HCT116 (cell line): ENCODE measurements around the gene AKAP13. TPM values are rescaled to one million over a fixed set of nuclear protein-coding genes. Genes with fewer than 3 reads are reported as not detected.

Experiments
- ATAC-seq: fragments of 200-7000 bp; cut with Tn5 transposase; 2 replicates; pipeline ENCODE4 v1.9.1; 2020; ENCODE audit warnings: mild to moderate bottlenecking, moderate library complexity
- BruUV-seq: library from RNA; stranded (reverse); fragments of 400-500 nt; replicated peaks from 2 replicates; lab custom pipeline; 2021; lab: Mats Ljungman, UMichigan
- CTCF ChIA-PET: fragments of 300-600 bp; sonication (Branson Sonifier 250); formaldehyde crosslinking; loops from one replicate; lab custom pipeline; 2021; ENCODE audit warnings: antibody characterized with exemption; lab: Charles Lee
- POLR2A ChIA-PET: fragments of 300-600, 350-600 bp; sonication (Branson Sonifier 250); formaldehyde crosslinking; loops from one replicate; lab custom pipeline; 2021; ENCODE audit warnings: antibody characterized with exemption; lab: Charles Lee
- RAD21 ChIA-PET, 2 experiments: fragments of 300-600 bp; sonication (Branson Sonifier 250); formaldehyde crosslinking; loops; one replicate each; lab custom pipeline; 2023; ENCODE audit warnings: low total read pairs in 2 of 2; ENCODE audit not compliant: uncharacterized antibody in 2 of 2, unreplicated experiment in 2 of 2, low non-redundant PET in 1 of 2; lab: Charles Lee
- DNase-seq: peaks from one replicate; pipeline ENCODE4 v3.0.0-alpha.2; 2010; ENCODE audit warnings: low read depth, low spot score
- H2AFZ ChIP-seq: fragments of 200-600 bp; shearing (Covaris generic), sonication (generic); 2 replicates; pipeline ENCODE4 v1.6.1; 2017; ENCODE audit warnings: low read depth, mixed run types, mixed read lengths, antibody characterized with exemption, low read length; ENCODE audit not compliant: poor library complexity, severe bottlenecking
- H3K27ac ChIP-seq: 2 replicates; pipeline ENCODE4 v1.5.1; 2012; ENCODE audit warnings: low read depth, low read length
- H3K27me3 ChIP-seq: fragments of 200-600 bp; sonication (generic); 2 replicates; pipeline ENCODE4 v1.6.1; 2016; ENCODE audit warnings: mixed run types, low read length, mixed read lengths; ENCODE audit not compliant: insufficient read depth
- H3K36me3 ChIP-seq, 2 experiments: fragments of 200-500 bp in 1 of 2; fragments of 200-600 bp in 1 of 2; sonication (Bioruptor generic) in 1 of 2; sonication (generic) in 1 of 2; 2 replicates each; pipeline versions ENCODE4 v1.5.1 to v1.6.1; 2014 to 2016; ENCODE audit warnings: low read length in 2 of 2, inconsistent platforms in 1 of 2, mixed read lengths in 1 of 2, mixed run types in 1 of 2; ENCODE audit not compliant: insufficient read depth in 2 of 2, control insufficient read depth in 1 of 2
- H3K4me1 ChIP-seq, 2 experiments: fragments of 200-600 bp in 1 of 2; sonication (generic) in 1 of 2; 2 replicates each; pipeline versions ENCODE4 v1.5.1 to v1.6.1; 2012 to 2017; ENCODE audit warnings: low read length in 2 of 2, inconsistent platforms in 1 of 2, mild to moderate bottlenecking in 1 of 2, mixed read lengths in 1 of 2, mixed run types in 1 of 2, moderate library complexity in 1 of 2; ENCODE audit not compliant: insufficient read depth in 2 of 2, control insufficient read depth in 1 of 2
- H3K4me2 ChIP-seq: fragments of 200-600 bp; sonication (generic); 2 replicates; pipeline ENCODE4 v1.6.1; 2017; ENCODE audit warnings: mixed run types, low read length, mixed read lengths
- H3K4me3 ChIP-seq, 2 experiments: fragments of 200-600 bp in 1 of 2; sonication (generic) in 1 of 2; replicated peaks in 1 of 2; 2 replicates each; pipeline ENCODE4 v1.5.1; 2011 to 2016; ENCODE audit warnings: low read length in 2 of 2, control low read depth in 1 of 2, low read depth in 1 of 2, mild to moderate bottlenecking in 1 of 2, mixed read lengths in 1 of 2, mixed run types in 1 of 2
- H3K79me2 ChIP-seq: fragments of 200-600 bp; sonication (generic); 2 replicates; pipeline ENCODE4 v1.6.1; 2017; ENCODE audit warnings: mild to moderate bottlenecking, mixed run types, low read length, moderate library complexity, mixed read lengths; ENCODE audit not compliant: insufficient read depth
- H3K9ac ChIP-seq: fragments of 200-600 bp; sonication (generic); 2 replicates; pipeline ENCODE4 v1.6.1; 2016; ENCODE audit warnings: low read length, mixed read lengths
- H3K9me2 ChIP-seq: fragments of 200-600 bp; sonication (generic), shearing (Covaris generic); 2 replicates; pipeline ENCODE4 v1.6.1; 2017; ENCODE audit warnings: mixed run types, mild to moderate bottlenecking, moderate library complexity; ENCODE audit not compliant: insufficient read depth
- H3K9me3 ChIP-seq, 2 experiments: fragments of 200-500 bp in 1 of 2; fragments of 200-600 bp in 1 of 2; sonication (Bioruptor generic) in 1 of 2; sonication (generic) in 1 of 2; 2 replicates each; pipeline ENCODE4 v1.6.1; 2014 to 2017; ENCODE audit warnings: low read length in 2 of 2, mixed read lengths in 2 of 2, inconsistent platforms in 1 of 2, low read depth in 1 of 2, mild to moderate bottlenecking in 1 of 2, mixed run types in 1 of 2, moderate library complexity in 1 of 2; ENCODE audit not compliant: control insufficient read depth in 1 of 2, insufficient read depth in 1 of 2
- H4K20me1 ChIP-seq: fragments of 200-600 bp; sonication (generic), shearing (Covaris generic); 2 replicates; pipeline ENCODE4 v1.6.1; 2017; ENCODE audit warnings: mixed run types, mild to moderate bottlenecking, moderate library complexity; ENCODE audit not compliant: insufficient read depth
- CBX3 ChIP-seq: IDR thresholded peaks from 2 replicates; pipeline ENCODE4 v1.6.1; 2012; ENCODE audit warnings: low read depth
- ELF1 ChIP-seq: IDR thresholded peaks from 2 replicates; pipeline ENCODE4 v1.6.1; 2012; ENCODE audit warnings: low read depth, borderline replicate concordance
- EZH2 ChIP-seq: fragments of 200-600 bp; sonication (generic); IDR thresholded peaks from 2 replicates; pipeline ENCODE4 v1.6.1; 2017; ENCODE audit warnings: antibody characterized with exemption, mixed run types
- YY1 ChIP-seq: IDR thresholded peaks from 2 replicates; pipeline ENCODE4 v1.6.1; 2011; ENCODE audit warnings: low read length, low read depth, moderate library complexity, mild to moderate bottlenecking; ENCODE audit not compliant: insufficient replicate concordance; ENCODE audit errors: extremely low read depth
- ZFX ChIP-seq: fragments of 450-650 bp; IDR thresholded peaks from 2 replicates; pipeline ENCODE4 v1.6.1; 2017
- intact Hi-C: fragments of 100-400 bp; cut with micrococcal nuclease; formaldehyde crosslinking; loops from 2 replicates; pipeline ENCODE4 v1.10.0; 2022
- total RNA-seq: library from RNA; stranded (reverse); gene quantifications from one replicate; pipeline ENCODE4 v1.2.1, GENCODE V29; 2021; ENCODE audit not compliant: unreplicated experiment

Gene AKAP13
- total RNA-seq, 1 experiment from 2014 or later: 43.1 TPM

DNA sequence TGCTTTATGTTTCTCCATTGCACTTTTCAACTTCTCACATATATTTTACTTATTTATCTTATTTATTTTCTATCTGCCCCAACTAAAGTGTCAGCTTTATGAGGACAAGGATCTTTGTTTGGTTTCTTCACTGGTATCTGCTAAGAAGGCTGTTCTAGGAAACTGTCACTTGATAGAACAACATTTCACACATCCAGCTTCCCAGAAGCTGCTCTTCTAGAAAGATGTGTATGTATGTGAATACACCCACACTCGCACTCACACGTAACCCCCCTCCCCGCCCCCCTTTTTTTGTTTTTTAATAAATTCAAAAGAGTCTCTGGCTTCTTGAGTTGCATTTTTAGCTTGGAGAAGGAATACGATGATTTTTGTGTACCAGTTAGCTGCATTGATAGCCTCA, 143.1 kb downstream of the AKAP13 start:
- peaks cover 7% of the 10 kb centered on the region; the same call in 1 of the 2 replicates for H3K79me2 ChIP-seq
- H3K27me3 ChIP-seq: no peaks in the 10 kb centered on the region
- no peaks in the 10 kb centered on the region for H3K4me1 ChIP-seq
- BruUV-seq: no TSS peak
- no peak overlapping the region for H3K4me2 ChIP-seq
- H3K9me2 ChIP-seq: no peaks in the 10 kb centered on the region
- TF ChIP-seq ELF1 (no peak), EZH2 (no peak), CBX3 (no peak)
- ChIA-PET POLR2A (interaction anchor here (0.8 kb wide), 1 partner anchor 110 kb away, joined by 4 read pairs; no protein-coding TSS in a partner anchor), CTCF (no interaction called here), RAD21 (no interaction called here)
- intact Hi-C loops: no loop called here
- no peak overlapping the region for H3K4me3 ChIP-seq
- DNase-seq (no peak), ATAC-seq (no peak)
- H3K9ac ChIP-seq: no peak overlapping the region
- no peak overlapping the region for H3K27ac ChIP-seq
- no peak overlapping the region for H2AFZ ChIP-seq
- H3K36me3 ChIP-seq: no peaks in the 10 kb centered on the region; a peak in 1 of 4 replicates
- 0 out of 2 replicates have a peak, but pooled peaks cover 3% of the 10 kb centered on the region for H4K20me1 ChIP-seq
- no peaks in the 10 kb centered on the region for H3K9me3 ChIP-seq

DNA sequence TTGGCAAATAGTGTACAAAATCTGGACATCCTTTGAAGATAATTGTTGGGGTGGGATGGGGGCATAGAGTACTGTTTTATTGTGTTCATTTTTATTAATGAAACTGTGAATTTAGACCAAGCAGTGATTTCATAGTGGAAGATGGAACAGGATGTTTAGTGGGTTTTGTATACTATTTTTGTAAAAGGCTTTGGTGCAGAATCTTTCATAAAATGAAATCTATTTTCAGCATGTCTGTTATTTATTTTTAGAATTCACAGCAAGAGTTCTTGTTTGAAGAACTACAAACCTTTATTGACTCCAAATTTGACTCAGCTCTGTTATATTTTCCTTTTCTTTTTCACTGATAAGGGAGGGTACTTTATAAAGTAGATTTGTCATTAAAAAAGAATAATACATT, 145.4 kb downstream of the AKAP13 start:
- Histone ChIP-seq H3K27ac (no peak overlapping the region), H3K36me3 (no peaks in the 10 kb centered on the region; a peak in 1 of 4 replicates), H3K4me2 (no peak overlapping the region), H3K9me3 (no peaks in the 10 kb centered on the region)
- BruUV-seq: no TSS peak
- DNase-seq: no peak
- TF ChIP-seq ZFX (no peak), YY1 (no peak)
- TF ChIP-seq, all 23 proteins: peak for 0
- Histone ChIP-seq H3K9me2 (no peaks in the 10 kb centered on the region), H4K20me1 (no peaks in the 10 kb centered on the region), H2AFZ (no peak overlapping the region), H3K4me3 (no peak overlapping the region), H3K27me3 (no peaks in the 10 kb centered on the region), H3K79me2 (no peaks in the 10 kb centered on the region), H3K9ac (no peak overlapping the region), H3K4me1 (no peaks in the 10 kb centered on the region)
- ChIA-PET POLR2A (no interaction called here), CTCF (no interaction called here), RAD21 (no interaction called here)
- intact Hi-C loops: no loop called here
- no peak for ATAC-seq
